HepG2 (cell line): ENCODE results near the gene REEP3. TPM values are rescaled to one million over a fixed set of nuclear protein-coding genes. Genes with fewer than 3 reads are reported as not detected.

Source experiments
- ATAC-seq: fragments of 200-7000 bp; cut with Tn5 transposase; 3 replicates; pipeline ENCODE4 v1.9.1; 2020; ENCODE audit warnings: mild to moderate bottlenecking, moderate library complexity
- BruUV-seq: library from RNA; stranded (reverse); fragments of 400-500 nt; replicated peaks from 2 replicates; lab custom pipeline; 2021; lab: Mats Ljungman, UMichigan
- CTCF ChIA-PET: fragments of 300-600 bp; formaldehyde crosslinking; extraction: SDS; loops from one replicate; lab custom pipeline; 2021; ENCODE audit warnings: low total read pairs, inconsistent platforms, low intra/inter-chr PET ratio; lab: Yijun Ruan, JAX
- POLR2A ChIA-PET: fragments of 350-600 bp; sonication (Branson Sonifier 250); formaldehyde crosslinking; loops from one replicate; lab custom pipeline; 2020; ENCODE audit warnings: antibody characterized with exemption, inconsistent platforms; lab: Yijun Ruan, JAX
- DNase-seq: peaks from one replicate; pipeline ENCODE4 v3.0.0-alpha.2; 2015; ENCODE audit warnings: low spot score
- FAIRE-seq: peaks from 3 replicates; lab custom pipeline; 2011; peaks lifted over from hg19 to GRCh38; lab: Jason Lieb, UNC
- H2AFZ ChIP-seq: one replicate; pipeline ENCODE4 v1.6.1; 2011; ENCODE audit warnings: low read length, inconsistent platforms
- H3K27ac ChIP-seq: fragments of 300-600 bp; 3 replicates; pipeline ENCODE4 v1.8.0; 2011; ENCODE audit warnings: mixed run types, mild to moderate bottlenecking, mixed read lengths, low read length, inconsistent platforms; ENCODE audit not compliant: insufficient read depth; ENCODE audit errors: extremely low read length
- H3K27me3 ChIP-seq, 2 experiments: fragments of 200-600 bp in 1 of 2; 2 replicates in 1 of 2; 3 replicates in 1 of 2; pipeline versions ENCODE4 v1.6.0 to v1.8.0; 2011; ENCODE audit warnings: low read length in 2 of 2, mild to moderate bottlenecking in 2 of 2, moderate library complexity in 2 of 2, inconsistent platforms in 1 of 2; ENCODE audit not compliant: insufficient read depth in 2 of 2, control insufficient read depth in 1 of 2
- H3K36me3 ChIP-seq, 2 experiments: fragments of 200-600 bp in 1 of 2; replicated peaks in 1 of 2; 2 replicates in 1 of 2; 3 replicates in 1 of 2; pipeline versions ENCODE4 v1.5.1 to v1.8.0; 2011; ENCODE audit warnings: low read length in 2 of 2, inconsistent platforms in 1 of 2; ENCODE audit not compliant: insufficient read depth in 2 of 2, control insufficient read depth in 1 of 2
- H3K4me1 ChIP-seq: 2 replicates; pipeline ENCODE4 v1.5.1; 2012; ENCODE audit warnings: low read length, inconsistent platforms; ENCODE audit not compliant: insufficient read depth
- H3K4me2 ChIP-seq: 2 replicates; pipeline ENCODE4 v1.6.0; 2011; ENCODE audit warnings: low read depth, low read length, inconsistent platforms
- H3K4me3 ChIP-seq, 3 experiments: fragments of 200-600 bp in 1 of 3; sonication (generic), shearing (Covaris generic) in 1 of 3; replicated peaks in 1 of 3; 2 replicates each; pipeline ENCODE4 v1.5.1; 2011 to 2016; ENCODE audit warnings: low read length in 3 of 3, inconsistent platforms in 2 of 3, low read depth in 2 of 3, mild to moderate bottlenecking in 2 of 3, control low read depth in 1 of 3, mixed read lengths in 1 of 3; ENCODE audit not compliant: insufficient read depth in 1 of 3
- H3K79me2 ChIP-seq: one replicate; pipeline ENCODE4 v1.6.1; 2011; ENCODE audit warnings: low read length, inconsistent platforms; ENCODE audit not compliant: insufficient read depth
- H3K9ac ChIP-seq: 2 replicates; pipeline ENCODE4 v1.6.0; 2011; ENCODE audit warnings: mild to moderate bottlenecking, low read depth, low read length, inconsistent platforms; ENCODE audit not compliant: insufficient read depth
- H3K9me3 ChIP-seq: 2 replicates; pipeline ENCODE4 v1.5.1; 2012; ENCODE audit warnings: mild to moderate bottlenecking, low read length
- H4K20me1 ChIP-seq: 2 replicates; pipeline ENCODE4 v1.6.0; 2011; ENCODE audit warnings: inconsistent platforms, mild to moderate bottlenecking, low read length, moderate library complexity; ENCODE audit not compliant: insufficient read depth
- E2F5 ChIP-seq: sonication (generic); formaldehyde crosslinking; conservative IDR thresholded peaks from 2 replicates; pipeline ENCODE4 v1.4.0; 2020; ENCODE audit warnings: missing genetic modification reagents
- GATAD1 ChIP-seq: IDR thresholded peaks from 2 replicates; pipeline ENCODE4 v1.6.1; 2016; ENCODE audit warnings: missing genetic modification reagents, missing compliant biosample characterization
- HHEX ChIP-seq: IDR thresholded peaks from 2 replicates; pipeline ENCODE4 v1.6.1; 2016; ENCODE audit warnings: control low read depth
- HMG20B ChIP-seq: conservative IDR thresholded peaks from 2 replicates; pipeline ENCODE4 v1.6.1; 2016; ENCODE audit warnings: missing genetic modification reagents, missing compliant biosample characterization
- IRX3 ChIP-seq: sonication (generic); formaldehyde crosslinking; IDR thresholded peaks from 2 replicates; pipeline ENCODE4 v1.8.1; 2023; ENCODE audit warnings: mild to moderate bottlenecking, low read depth, missing genetic modification reagents, borderline replicate concordance
- LBX2 ChIP-seq: sonication (generic); formaldehyde crosslinking; IDR thresholded peaks from 2 replicates; pipeline ENCODE4 v1.5.0; 2020; ENCODE audit warnings: missing genetic modification reagents, mild to moderate bottlenecking, borderline replicate concordance
- NFAT5 ChIP-seq: sonication (generic); formaldehyde crosslinking; IDR thresholded peaks from 2 replicates; pipeline ENCODE4 v1.4.0; 2020; ENCODE audit warnings: missing genetic modification reagents
- SMARCC2 ChIP-seq: fragments of 450-650 bp; IDR thresholded peaks from 2 replicates; pipeline ENCODE4 v1.6.1; 2017; ENCODE audit warnings: antibody characterized with exemption, mild to moderate bottlenecking
- SOX5 ChIP-seq: IDR thresholded peaks from 2 replicates; pipeline ENCODE4 v1.6.1; 2016; ENCODE audit warnings: borderline replicate concordance
- TERF1 ChIP-seq: sonication (generic); formaldehyde crosslinking; IDR thresholded peaks from 2 replicates; pipeline ENCODE4 v1.8.0; 2022; ENCODE audit warnings: mild to moderate bottlenecking, missing genetic modification reagents, moderate library complexity
- TRAFD1 ChIP-seq: sonication (generic); formaldehyde crosslinking; IDR thresholded peaks from 2 replicates; pipeline ENCODE4 v1.5.1; 2020; ENCODE audit warnings: missing genetic modification reagents, mild to moderate bottlenecking, borderline replicate concordance
- ZBTB8A ChIP-seq: sonication (generic); formaldehyde crosslinking; IDR thresholded peaks from 2 replicates; pipeline ENCODE4 v1.4.0; 2020; ENCODE audit warnings: mild to moderate bottlenecking, low read depth, missing genetic modification reagents, borderline replicate concordance
- ZNF20 ChIP-seq: sonication (generic); formaldehyde crosslinking; IDR thresholded peaks from 2 replicates; pipeline ENCODE4 v1.4.0; 2020; ENCODE audit warnings: mild to moderate bottlenecking, moderate library complexity, missing genetic modification reagents
- ZNF878 ChIP-seq: sonication (generic); formaldehyde crosslinking; IDR thresholded peaks from 2 replicates; pipeline ENCODE4 v1.8.1; 2023; ENCODE audit warnings: mild to moderate bottlenecking, missing genetic modification reagents, moderate library complexity
- WGBS: methylation state at CpG from one replicate; pipeline ENCODE4 v1.1.6; 2017; ENCODE audit warnings: low lambda C conversion rate; 5-methylcytosine and 5-hydroxymethylcytosine counted together
- in situ Hi-C: cut with HindIII; loops from 2 replicates; pipeline ENCODE4 v1.10.0; 2017; ENCODE audit warnings: low pct_unique_long_range_greater_than_20kb; ENCODE audit not compliant: extremely low pct_ligation_motif_present
- intact Hi-C: fragments of 100-400 bp; cut with micrococcal nuclease; formaldehyde crosslinking; loops from one replicate; pipeline ENCODE4 v1.10.0; 2022; ENCODE audit not compliant: unreplicated experiment
- polyA plus RNA-seq, 8 experiments: library from polyadenylated mRNA; depleted of rRNA in 3 of 8; stranded (reverse) in 7 of 8; unstranded in 1 of 8; fragments of >200 nt; fragmentation: Illumina TruSeq in 4 of 8; extraction: Trizol in 4 of 8; gene quantifications; 2 replicates each; pipeline versions ENCODE4 v1.2.1 to v1.2.3, GENCODE V29; 2011 to 2016; ENCODE audit warnings: low read depth in 4 of 8, missing spikeins in 1 of 8, mixed read lengths in 1 of 8; ENCODE audit not compliant: insufficient read depth in 1 of 8
- total RNA-seq, 5 experiments: library from RNA; depleted of rRNA; stranded (reverse); fragments of >200 nt; fragmentation: Illumina TruSeq; extraction: Trizol; gene quantifications; 2 replicates each; pipeline ENCODE4 v1.2.3, GENCODE V29; 2016; ENCODE audit warnings: low read depth in 1 of 5

REEP3 gene
- total and polyA plus RNA-seq, 2 of the 13 experiments (the other 11 are each of a cell fraction or from before 2014, with no cell fraction given): 7.1 to 31.4 TPM

- TF ChIP-seq ZNF20 (CRISPR knock-in tag): no peak
Measured at GRCh38 chr10:63619426-63619825, 98.2 kb downstream of the REEP3 start (continued).

- POLR2A ChIA-PET: no interaction called here
- no TSS peak for BruUV-seq
- no peak for ATAC-seq
- TF ChIP-seq TRAFD1 (no peak), HHEX (CRISPR knock-in tag) (no peak), SOX5 (CRISPR knock-in tag) (no peak), SMARCC2 (no peak), IRX3 (CRISPR knock-in tag) (no peak), HMG20B (CRISPR knock-in tag) (no peak), ZNF878 (CRISPR knock-in tag) (no peak), TERF1 (CRISPR knock-in tag) (no peak), ZBTB8A (no peak), E2F5 (CRISPR knock-in tag) (no peak), NFAT5 (no peak), LBX2 (CRISPR knock-in tag) (no peak), GATAD1 (CRISPR knock-in tag) (no peak)
Measured at GRCh38 chr10:63622097-63622496, 100.9 kb downstream of the REEP3 start.

More at GRCh38 chr10:63622097-63622496, 100.9 kb downstream of the REEP3 start:
- no peak overlapping the region for H3K9ac ChIP-seq
- H3K4me2 ChIP-seq: no peak overlapping the region
- no peaks in the 10 kb centered on the region for H3K79me2 ChIP-seq
- no peak overlapping the region for H3K27ac ChIP-seq
- DNase-seq: no peak
- intact Hi-C loops: no loop called here
- no peak overlapping the region for H2AFZ ChIP-seq
- 87% methylated on average over 2 of the region's 2 CpGs for WGBS
- no peaks in the 10 kb centered on the region for H4K20me1 ChIP-seq
- peaks cover 2 to 12% of the 10 kb centered on the region in 2 experiments; a peak in 2 of 5 replicates for H3K36me3 ChIP-seq
- CTCF ChIA-PET: no interaction called here
- no peaks in the 10 kb centered on the region for H3K9me3 ChIP-seq
- in situ Hi-C loops: no loop called here
- H3K4me1 ChIP-seq: 0 out of 2 replicates have a peak, but pooled peaks cover under 1% of the 10 kb centered on the region
- no peaks in the 10 kb centered on the region for H3K27me3 ChIP-seq
- H3K4me3 ChIP-seq: no peak overlapping the region
- FAIRE-seq: no peak
